Measurements from ENCODE around the gene RARRES2. TPM values are rescaled to one million over a fixed set of nuclear protein-coding genes. Genes with fewer than 3 reads are reported as not detected.

Gene RARRES2
- total and polyA plus RNA-seq, 2 of the 13 experiments (the other 11 are each of a cell fraction or from before 2014, with no cell fraction given) = 134 to 172 TPM

DNA sequence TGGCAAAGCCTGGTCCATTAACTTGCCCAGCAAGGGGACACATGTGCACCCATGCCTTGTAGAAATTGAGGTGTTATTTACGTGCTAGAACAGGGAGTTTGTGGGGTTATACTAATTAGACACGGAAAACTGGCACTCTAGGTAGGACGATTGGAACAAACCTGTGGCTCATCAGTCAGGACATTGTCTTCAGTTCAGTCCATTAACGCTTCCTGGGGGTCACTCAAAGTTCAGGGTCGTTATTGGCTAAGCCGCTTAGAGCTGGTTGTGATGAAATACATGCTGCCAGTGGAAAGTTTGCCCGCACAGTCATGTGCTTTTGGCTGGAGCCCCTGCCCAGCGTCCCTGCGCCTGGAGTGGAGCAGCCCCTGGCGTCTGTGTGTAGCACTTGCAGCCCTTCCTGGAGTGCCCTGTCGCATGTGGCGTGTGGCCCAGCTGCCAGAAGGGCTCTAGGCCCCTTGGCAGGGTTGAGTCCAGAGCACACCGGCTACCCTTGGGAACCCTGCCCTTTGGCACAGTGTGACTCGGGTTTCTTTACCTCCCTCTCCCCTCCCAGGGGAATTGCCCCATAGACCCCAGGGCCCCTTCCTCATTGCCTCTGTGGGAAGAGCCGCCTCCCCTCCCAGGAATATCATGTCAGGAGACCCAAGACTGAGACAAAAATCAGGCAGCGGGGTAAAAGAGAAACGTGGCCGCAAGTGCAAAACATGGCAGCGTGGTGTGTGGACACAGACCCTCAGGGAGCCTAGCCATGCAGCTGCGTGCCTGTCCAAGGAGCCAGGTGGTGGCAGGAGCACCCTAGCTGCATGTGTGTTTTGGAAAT is 47.5 kb upstream of the RARRES2 start (continued):
- TF ChIP-seq, protein P1, sequence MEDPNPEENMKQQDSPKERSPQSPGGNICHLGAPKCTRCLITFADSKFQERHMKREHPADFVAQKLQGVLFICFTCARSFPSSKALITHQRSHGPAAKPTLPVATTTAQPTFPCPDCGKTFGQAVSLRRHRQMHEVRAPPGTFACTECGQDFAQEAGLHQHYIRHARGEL (CRISPR knock-in tag; IDR thresholded peaks at IDR 0.05) = no peak
- TF ChIP-seq, protein P2, sequence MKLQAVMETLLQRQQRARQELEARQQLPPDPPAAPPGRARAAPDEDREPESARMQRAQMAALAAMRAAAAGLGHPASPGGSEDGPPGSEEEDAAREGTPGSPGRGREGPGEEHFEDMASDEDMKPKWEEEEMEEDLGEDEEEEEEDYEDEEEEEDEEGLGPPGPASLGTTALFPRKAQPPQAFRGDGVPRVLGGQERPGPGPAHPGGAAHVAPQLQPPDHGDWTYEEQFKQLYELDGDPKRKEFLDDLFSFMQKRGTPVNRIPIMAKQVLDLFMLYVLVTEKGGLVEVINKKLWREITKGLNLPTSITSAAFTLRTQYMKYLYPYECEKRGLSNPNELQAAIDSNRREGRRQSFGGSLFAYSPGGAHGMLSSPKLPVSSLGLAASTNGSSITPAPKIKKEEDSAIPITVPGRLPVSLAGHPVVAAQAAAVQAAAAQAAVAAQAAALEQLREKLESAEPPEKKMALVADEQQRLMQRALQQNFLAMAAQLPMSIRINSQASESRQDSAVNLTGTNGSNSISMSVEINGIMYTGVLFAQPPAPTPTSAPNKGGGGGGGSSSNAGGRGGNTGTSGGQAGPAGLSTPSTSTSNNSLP (IDR thresholded peaks at IDR 0.05; ENCODE audit: low read depth, low read length) = peak; percentile 58; the same call in 1 of the 2 replicates
- peak; percentile 69; the same call in 1 of the 2 replicates for TF ChIP-seq TFDP1 (CRISPR knock-in tag; IDR thresholded peaks at IDR 0.05; ENCODE audit: borderline replicate concordance)
- TF ChIP-seq RBAK (CRISPR knock-in tag; IDR thresholded peaks at IDR 0.05) = no peak
- no peak for TF ChIP-seq ZNF34 (CRISPR knock-in tag; IDR thresholded peaks at IDR 0.05; ENCODE audit: borderline replicate concordance)
- TF ChIP-seq RBM39 (IDR thresholded peaks at IDR 0.05; ENCODE audit: low read depth, low read length, poor library complexity, severe bottlenecking) = peak; percentile 85
- TF ChIP-seq, protein P3, sequence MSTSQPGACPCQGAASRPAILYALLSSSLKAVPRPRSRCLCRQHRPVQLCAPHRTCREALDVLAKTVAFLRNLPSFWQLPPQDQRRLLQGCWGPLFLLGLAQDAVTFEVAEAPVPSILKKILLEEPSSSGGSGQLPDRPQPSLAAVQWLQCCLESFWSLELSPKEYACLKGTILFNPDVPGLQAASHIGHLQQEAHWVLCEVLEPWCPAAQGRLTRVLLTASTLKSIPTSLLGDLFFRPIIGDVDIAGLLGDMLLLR (CRISPR knock-in tag; IDR thresholded peaks at IDR 0.05) = peak; percentile 42; the same call in 1 of the 2 replicates
- no peak for TF ChIP-seq ZNF550 (CRISPR knock-in tag; IDR thresholded peaks at IDR 0.05; ENCODE audit: borderline replicate concordance)
- TF ChIP-seq ZNF724P (CRISPR knock-in tag; IDR thresholded peaks at IDR 0.05; ENCODE audit: borderline replicate concordance) = no peak
- TF ChIP-seq, protein P4, sequence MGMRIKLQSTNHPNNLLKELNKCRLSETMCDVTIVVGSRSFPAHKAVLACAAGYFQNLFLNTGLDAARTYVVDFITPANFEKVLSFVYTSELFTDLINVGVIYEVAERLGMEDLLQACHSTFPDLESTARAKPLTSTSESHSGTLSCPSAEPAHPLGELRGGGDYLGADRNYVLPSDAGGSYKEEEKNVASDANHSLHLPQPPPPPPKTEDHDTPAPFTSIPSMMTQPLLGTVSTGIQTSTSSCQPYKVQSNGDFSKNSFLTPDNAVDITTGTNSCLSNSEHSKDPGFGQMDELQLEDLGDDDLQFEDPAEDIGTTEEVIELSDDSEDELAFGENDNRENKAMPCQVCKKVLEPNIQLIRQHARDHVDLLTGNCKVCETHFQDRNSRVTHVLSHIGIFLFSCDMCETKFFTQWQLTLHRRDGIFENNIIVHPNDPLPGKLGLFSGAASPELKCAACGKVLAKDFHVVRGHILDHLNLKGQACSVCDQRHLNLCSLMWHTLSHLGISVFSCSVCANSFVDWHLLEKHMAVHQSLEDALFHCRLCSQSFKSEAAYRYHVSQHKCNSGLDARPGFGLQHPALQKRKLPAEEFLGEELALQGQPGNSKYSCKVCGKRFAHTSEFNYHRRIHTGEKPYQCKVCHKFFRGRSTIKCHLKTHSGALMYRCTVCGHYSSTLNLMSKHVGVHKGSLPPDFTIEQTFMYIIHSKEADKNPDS (CRISPR knock-in tag; IDR thresholded peaks at IDR 0.05) = 0 out of 2 replicates have a peak, but pooled peaks have one; percentile 46
- peak; percentile 84 for TF ChIP-seq ELF3 (CRISPR knock-in tag; IDR thresholded peaks at IDR 0.05)
- peak; percentile 33; the same call in 1 of the 2 replicates for TF ChIP-seq TCF7 (IDR thresholded peaks at IDR 0.05; ENCODE audit: low read depth)
- peak; percentile 96 for TF ChIP-seq ZNF619 (CRISPR knock-in tag; IDR thresholded peaks at IDR 0.05)
- TF ChIP-seq ZNF570 (CRISPR knock-in tag; IDR thresholded peaks at IDR 0.05; ENCODE audit: borderline replicate concordance) = no peak
- peak; percentile 82 for TF ChIP-seq MED8 (CRISPR knock-in tag; IDR thresholded peaks at IDR 0.05; ENCODE audit: insufficient replicate concordance)
- 0 out of 2 replicates have a peak, but pooled peaks have one; percentile 38 for TF ChIP-seq ZNF296 (CRISPR knock-in tag; conservative IDR thresholded peaks at IDR 0.05)
- no peak for TF ChIP-seq PBX2 (CRISPR knock-in tag; IDR thresholded peaks at IDR 0.05)
- peak; percentile 76; the same call in 1 of the 2 replicates for TF ChIP-seq CHD4 (IDR thresholded peaks at IDR 0.05; ENCODE audit: borderline replicate concordance, low read length)
- peak; percentile 37; the same call in 1 of the 2 replicates for TF ChIP-seq RBFOX2 (IDR thresholded peaks at IDR 0.05; ENCODE audit: low read depth, low read length)
- TF ChIP-seq ZC3H4 (CRISPR knock-in tag; IDR thresholded peaks at IDR 0.05; ENCODE audit: borderline replicate concordance) = no peak
- TF ChIP-seq ZNF563 (CRISPR knock-in tag; IDR thresholded peaks at IDR 0.05) = no peak

Measured in HepG2 (cell line).